ENCODE data around the gene B4GALT5. TPM values are rescaled to one million over a fixed set of nuclear protein-coding genes. Genes with fewer than 3 reads are reported as not detected.

Gene B4GALT5
- total RNA-seq, 1 experiment from 2014 or later = 77.0 TPM

GRCh38 chr20:49691818-49692568 is 21.7 kb downstream of the B4GALT5 start:
- Histone ChIP-seq H3K9me3 (ENCODE audit: control insufficient read depth, low read depth, low read length) (no peaks in the 10 kb centered on the region), H3K27ac (ENCODE audit: insufficient read length, low read depth, low read length) (no peak overlapping the region), H3K4ac (ENCODE audit: low read depth, low read length) (no peak overlapping the region), H3K56ac (ENCODE audit: insufficient read length, low read depth, low read length) (no peak overlapping the region), H3T11ph (ENCODE audit: low read length) (no peak overlapping the region), H2AFZ (ENCODE audit: low read length) (no peak overlapping the region), H4K20me1 (ENCODE audit: control insufficient read depth, insufficient read depth, insufficient read length) (peaks cover 2% of the 10 kb centered on the region), H2BK20ac (ENCODE audit: low read depth, low read length, poor library complexity, severe bottlenecking) (no peak overlapping the region), H2BK12ac (ENCODE audit: insufficient read length, low read depth, low read length) (no peak overlapping the region), H3K9ac (ENCODE audit: extremely low read depth, insufficient read length, low read length) (no peak overlapping the region), H4K8ac (replicated peaks; ENCODE audit: insufficient read length, low read depth, low read length) (no peak overlapping the region), H2AK5ac (ENCODE audit: insufficient read length, low read length) (no peak overlapping the region), H2BK15ac (ENCODE audit: low read depth, low read length) (no peak overlapping the region), H3K14ac (ENCODE audit: insufficient read depth, low read length) (no peak overlapping the region), H2BK5ac (ENCODE audit: insufficient read length, low read length) (no peak overlapping the region), H3K27me3 (ENCODE audit: insufficient read depth, low read length) (no peaks in the 10 kb centered on the region), H2BK120ac (ENCODE audit: low read depth, low read length, poor library complexity, severe bottlenecking) (no peak overlapping the region), H3K4me2 (ENCODE audit: insufficient read depth, insufficient read length, low read length) (no peak overlapping the region), H3K23ac (ENCODE audit: insufficient read length, low read depth, low read length) (no peak overlapping the region), H3K4me1 (ENCODE audit: insufficient read depth, low read length) (peaks cover 21% of the 10 kb centered on the region), H3K79me1 (ENCODE audit: insufficient read depth, low read depth, low read length, poor library complexity, severe bottlenecking) (peaks cover 3% of the 10 kb centered on the region), H4K91ac (ENCODE audit: insufficient read length, low read depth, low read length) (no peak overlapping the region), H3K79me2 (ENCODE audit: insufficient read depth, low read length) (peaks cover 61% of the 10 kb centered on the region), H3K18ac (ENCODE audit: insufficient read length, low read depth, low read length) (no peak overlapping the region), H4K5ac (ENCODE audit: insufficient read length, low read depth, low read length) (no peak overlapping the region), H3K23me2 (ENCODE audit: insufficient read length, low read depth, low read length, poor library complexity, severe bottlenecking) (no peaks in the 10 kb centered on the region)
- H3K4me1 Mint-ChIP-seq = peaks cover 66 to 83% of the 10 kb centered on the region in 2 experiments
- no peak for TF ChIP-seq CTCF (conservative IDR thresholded peaks at IDR 0.05)
- no peak for DNase-seq
- H3K36me3 Mint-ChIP-seq (ENCODE audit: insufficient read depth in 1 of 3, low read depth in 3 of 3) = no peaks in the 10 kb centered on the region; a peak in 1 of 7 replicates
- H3K27me3 Mint-ChIP-seq (ENCODE audit: low read depth) = no peaks in the 10 kb centered on the region
- no peak overlapping the region for H3K27ac Mint-ChIP-seq
- H3K4me3 Mint-ChIP-seq = no peak overlapping the region
- no peaks in the 10 kb centered on the region for H3K9me3 Mint-ChIP-seq
- WGBS (ENCODE audit: extremely low coverage, insufficient read length, low lambda C conversion rate) = no CpG with 5 or more reads among the region's 5 CpGs
